Dermis lymphatic vessel endothelial cell (primary cell): ENCODE data around the gene PTGES3. TPM values are rescaled to one million over a fixed set of nuclear protein-coding genes. Genes with fewer than 3 reads are reported as not detected.

Experiments
- total RNA-seq: library from RNA; depleted of rRNA; stranded (reverse); fragments of >200 nt; gene quantifications from 2 replicates; pipeline ENCODE4 v1.2.1, GENCODE V29; 2014

PTGES3 gene, protein sequence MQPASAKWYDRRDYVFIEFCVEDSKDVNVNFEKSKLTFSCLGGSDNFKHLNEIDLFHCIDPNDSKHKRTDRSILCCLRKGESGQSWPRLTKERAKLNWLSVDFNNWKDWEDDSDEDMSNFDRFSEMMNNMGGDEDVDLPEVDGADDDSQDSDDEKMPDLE
- 46.1 and 63.1 TPM in 2 replicates for total RNA-seq

DNA sequence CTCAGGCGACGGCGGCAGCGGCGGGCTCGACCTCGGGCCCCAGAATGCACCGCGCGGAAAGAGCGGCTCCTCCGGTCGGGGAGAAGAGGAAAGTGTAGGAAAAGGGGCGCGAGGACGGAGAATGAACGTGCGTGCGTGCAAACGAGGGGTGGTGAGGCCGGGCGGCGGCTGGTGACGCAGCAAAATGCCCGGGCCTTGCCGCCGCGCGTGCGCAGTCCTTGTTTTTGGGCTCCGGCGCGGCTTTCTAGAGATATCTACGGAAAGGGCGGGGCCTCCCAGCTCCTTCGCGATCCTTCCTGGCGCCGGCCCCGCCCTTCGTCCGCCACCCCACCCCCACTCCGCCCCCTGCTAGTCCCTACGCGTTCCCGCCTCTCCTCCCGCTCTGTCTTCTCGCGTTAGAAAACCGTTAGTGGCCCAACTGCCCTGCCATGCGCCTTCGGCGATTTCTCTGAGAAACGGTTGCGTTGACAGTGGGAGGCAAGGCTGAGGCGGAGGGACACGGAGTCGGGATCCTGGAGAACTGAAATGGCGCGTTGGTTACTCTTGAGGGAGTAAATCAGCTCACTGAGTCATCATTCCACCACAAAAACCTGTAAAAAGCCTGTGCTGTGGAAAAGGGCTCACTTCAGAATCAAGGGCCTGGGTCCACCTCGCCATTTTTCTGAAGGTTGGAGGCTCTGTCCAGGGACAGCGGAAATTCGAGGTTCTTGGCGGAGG is at the start of gene PTGES3:
Gene PTGES3, minus strand, starts transcription at position 156 of the 717 bp plus-strand sequence. CDS start 285 bp downstream, outside the sequence.

DNA sequence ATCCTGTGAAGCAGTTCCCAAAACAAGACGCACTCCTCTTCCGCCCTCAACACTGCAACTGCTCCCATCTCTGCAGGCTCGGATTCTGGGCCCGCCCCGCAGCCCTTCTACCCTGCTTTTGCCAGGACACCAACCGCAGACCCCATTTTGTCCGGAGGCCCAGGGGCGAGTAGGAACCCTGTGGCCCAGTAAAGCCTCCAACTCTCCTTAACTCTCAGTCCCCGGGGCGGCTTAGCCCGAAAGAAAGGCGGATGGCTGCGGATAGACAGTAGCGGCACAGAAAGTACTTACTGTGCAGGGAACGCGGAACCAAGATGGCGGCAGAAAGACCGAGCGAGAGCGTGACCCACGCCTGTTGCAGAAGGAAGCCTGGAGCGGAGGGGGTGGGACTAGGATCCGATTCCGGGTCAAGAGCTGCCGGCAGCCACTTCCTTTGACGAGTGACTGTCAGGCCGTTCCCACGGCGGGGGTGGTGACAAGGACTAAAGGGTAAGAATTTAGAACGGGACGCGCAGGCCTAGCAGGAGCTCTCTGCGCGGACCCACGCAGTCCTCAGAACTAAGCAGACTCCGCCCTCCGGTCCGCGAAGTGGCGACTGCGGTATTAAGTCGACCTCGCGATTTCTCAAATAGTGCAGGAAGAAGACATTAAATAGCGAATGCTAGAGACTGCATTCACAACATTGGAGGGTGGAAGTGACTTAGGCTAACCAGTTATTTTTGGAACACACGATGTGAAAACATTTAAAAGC is 37.1 kb upstream of the PTGES3 start, which contains the start of gene NACA:
Gene NACA, minus strand, starts transcription at position 328 of the 751 bp plus-strand sequence. CDS start 778 bp downstream, outside the sequence.

DNA sequence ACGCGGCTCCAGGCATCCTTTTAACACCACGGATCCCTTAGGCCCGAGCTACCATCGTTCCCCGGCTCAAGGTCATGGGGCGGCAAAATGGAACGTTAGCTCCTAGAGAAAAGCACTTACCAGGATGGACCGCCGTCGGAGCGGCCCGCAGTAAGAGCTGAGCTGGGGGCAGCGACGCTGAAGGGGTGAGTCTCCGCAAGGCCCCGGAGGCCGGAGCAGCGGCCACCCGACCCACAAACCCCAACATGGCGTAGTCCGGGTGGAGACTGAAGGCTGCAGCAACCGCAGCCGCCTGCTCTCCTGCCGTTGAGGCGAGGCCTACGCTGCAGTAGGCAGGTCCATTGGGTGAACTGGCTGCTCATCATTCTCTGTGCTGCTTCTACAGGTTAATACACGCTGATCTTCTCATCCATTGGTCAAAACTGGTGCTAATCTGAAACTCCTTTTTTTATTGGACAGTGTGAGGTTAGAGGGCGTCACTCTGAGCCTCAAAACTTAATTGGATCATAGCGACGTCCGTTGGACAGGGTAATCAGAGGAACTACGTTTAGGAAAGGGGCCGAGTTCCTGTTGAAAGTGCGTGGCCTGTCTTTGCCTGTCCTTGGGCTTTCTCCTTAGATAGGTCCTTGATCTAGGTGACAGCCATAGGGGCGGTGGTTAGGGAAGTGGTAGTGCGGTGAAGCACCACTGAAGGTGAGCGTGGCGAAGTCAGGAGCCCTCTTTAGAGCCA is 42.2 kb downstream of the PTGES3 start, which contains the start of gene ATP5F1B:
Gene ATP5F1B, minus strand, starts transcription at position 268 of the 730 bp plus-strand sequence. Its CDS starts 21 bp downstream, at position 247.

DNA sequence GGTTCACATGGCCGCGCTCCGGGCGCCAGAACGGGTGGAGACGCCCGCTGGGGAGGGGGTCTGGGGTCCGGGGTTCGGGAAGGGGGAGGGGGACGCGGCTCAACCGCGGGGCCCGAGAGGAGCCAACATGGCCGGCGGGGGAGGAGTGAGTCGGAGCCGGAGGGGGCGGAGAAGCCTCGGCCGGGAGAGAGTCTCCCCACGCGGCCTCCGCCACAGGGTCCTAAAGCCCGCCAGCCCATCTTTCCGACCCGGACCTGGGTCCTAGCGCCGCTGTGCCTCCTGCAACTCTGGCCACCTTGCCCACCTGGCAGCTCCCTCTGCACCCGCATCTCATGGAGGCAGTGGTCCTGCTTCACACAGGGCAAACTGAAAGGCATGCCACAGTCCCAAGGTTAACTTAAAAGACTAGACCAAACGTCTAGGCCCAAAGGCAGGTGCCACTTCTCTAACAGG is 57.9 kb downstream of the PTGES3 start, which contains the start of gene BAZ2A:
Gene BAZ2A, minus strand, starts transcription at position 147 of the 453 bp plus-strand sequence. CDS start 12,796 bp downstream, outside the sequence.

Other genes starting within 250 kb of the PTGES3 start
- gene TIMELESS, start 238.9 kb downstream of the PTGES3 start, total RNA-seq: 7.0 and 7.2 TPM in 2 replicates
- gene MIP, start 233.6 kb downstream of the PTGES3 start, total RNA-seq: 0.22 and 0.26 TPM in 2 replicates
- 1.8 and 1.9 TPM in 2 replicates for gene SPRYD4, start 219.7 kb downstream of the PTGES3 start, total RNA-seq
- gene GLS2, start 200.1 kb downstream of the PTGES3 start, total RNA-seq: 0.11 and 0.17 TPM in 2 replicates
- gene RBMS2, start 166.5 kb downstream of the PTGES3 start, total RNA-seq: 42.8 and 44.4 TPM in 2 replicates
- 22.3 and 23.8 TPM in 2 replicates for gene BAZ2A, start 58.0 kb downstream of the PTGES3 start, total RNA-seq
- gene ATP5F1B, start 42.3 kb downstream of the PTGES3 start, total RNA-seq: 472 and 500 TPM in 2 replicates
- gene NACA, start 37.0 kb upstream of the PTGES3 start, total RNA-seq: 1,523 and 1,672 TPM in 2 replicates
- gene PRIM1, start 64.0 kb upstream of the PTGES3 start, total RNA-seq: 3.3 and 4.7 TPM in 2 replicates
- 0.09 TPM in 1 of 2 replicates, not detected in the other for gene HSD17B6, start 75.0 kb upstream of the PTGES3 start, total RNA-seq
- not detected in 2 replicates for gene SDR9C7, start 246.1 kb upstream of the PTGES3 start, total RNA-seq